H1 (cell line): ENCODE results near the gene PCDHGA8.

Source experiments
- CTCF ChIP-seq, 3 experiments: IDR thresholded peaks; 1 replicate in 2 of 3; 2 replicates in 1 of 3; pipeline versions ENCODE4 v1.5.1 to v1.6.1; 2011; ENCODE audit warnings: low read length in 3 of 3, mild to moderate bottlenecking in 3 of 3, inconsistent platforms in 2 of 3, low read depth in 1 of 3, moderate library complexity in 1 of 3; ENCODE audit not compliant: insufficient read depth in 1 of 3; ENCODE audit errors: control extremely low read depth in 1 of 3
- EZH2 ChIP-seq: fragments of 200-600 bp; sonication (generic); IDR thresholded peaks from 2 replicates; pipeline ENCODE4 v1.7.1; 2012; ENCODE audit warnings: low read depth, mild to moderate bottlenecking, moderate library complexity, low read length, inconsistent platforms; ENCODE audit not compliant: severe bottlenecking
- JUND ChIP-seq: IDR thresholded peaks from 2 replicates; pipeline ENCODE4 v1.6.1; 2011; ENCODE audit warnings: mild to moderate bottlenecking, improper control_type of control experiment, low read length
- MAX ChIP-seq: IDR thresholded peaks from 2 replicates; pipeline ENCODE4 v1.6.1; 2012; ENCODE audit warnings: inconsistent platforms
- RAD21 ChIP-seq, 2 experiments: IDR thresholded peaks in 1 of 2; conservative IDR thresholded peaks in 1 of 2; 2 replicates each; pipeline ENCODE4 v1.6.1; 2011; ENCODE audit warnings: low read depth in 2 of 2, low read length in 2 of 2, improper control_type of control experiment in 1 of 2, inconsistent platforms in 1 of 2, mild to moderate bottlenecking in 1 of 2, moderate library complexity in 1 of 2
- SP1 ChIP-seq: IDR thresholded peaks from 2 replicates; pipeline ENCODE4 v1.6.1; 2011; ENCODE audit warnings: low read depth, low read length
- SRF ChIP-seq: IDR thresholded peaks from 2 replicates; pipeline ENCODE4 v1.6.1; 2011; ENCODE audit warnings: mild to moderate bottlenecking, low read depth, low read length, moderate library complexity

DNA sequence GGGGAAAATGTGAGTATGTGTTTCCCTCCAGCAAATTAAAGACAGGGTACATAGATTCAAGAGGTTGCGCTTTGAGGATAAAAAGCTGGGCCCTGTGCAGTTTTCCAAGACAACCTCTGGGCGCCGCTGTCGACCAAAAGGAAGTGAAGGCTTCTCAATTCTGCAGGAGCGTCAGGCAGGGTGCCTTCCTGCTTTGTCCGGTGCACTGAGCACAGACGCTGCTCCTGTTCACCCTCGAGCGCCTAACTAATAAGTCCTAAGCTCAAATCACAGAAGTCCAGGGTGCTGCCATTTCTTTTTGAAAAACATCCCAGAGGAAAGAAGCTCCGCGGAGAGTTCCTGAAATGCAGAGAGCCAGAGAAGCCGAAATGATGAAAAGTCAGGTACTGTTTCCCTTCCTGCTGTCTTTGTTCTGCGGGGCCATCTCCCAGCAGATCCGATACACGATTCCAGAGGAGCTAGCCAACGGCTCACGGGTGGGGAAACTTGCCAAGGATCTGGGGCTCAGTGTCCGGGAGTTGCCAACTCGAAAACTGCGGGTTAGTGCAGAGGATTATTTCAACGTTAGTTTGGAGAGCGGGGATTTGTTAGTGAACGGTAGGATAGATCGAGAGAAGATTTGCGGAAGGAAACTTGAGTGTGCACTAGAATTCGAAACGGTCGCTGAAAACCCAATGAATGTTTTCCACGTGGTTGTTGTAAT, 42.4 kb upstream of the PCDHGA8 start, which contains the start of gene PCDHGB1:
- TF ChIP-seq SP1 (no peak), CTCF (IDR thresholded peaks at IDR 0.05; ENCODE audit: control extremely low read depth in 1 of 3, insufficient read depth in 1 of 3, low read depth in 1 of 3, low read length in 3 of 3) (peak; percentile 69 to 86 (median 75)), JUND (no peak), EZH2 (no peak), MAX (peak; percentile 21; the same call in 1 of the 2 replicates), RAD21 (IDR thresholded peaks at IDR 0.05 in 1 of 2, conservative IDR thresholded peaks at IDR 0.05 in 1 of 2; ENCODE audit: low read depth in 2 of 2, low read length in 2 of 2) (peak; percentile 74 to 81), SRF (no peak)
